WTC11 (cell line): ENCODE data around the gene CGB2. TPM values are rescaled to one million over a fixed set of nuclear protein-coding genes. Genes with fewer than 3 reads are reported as not detected.

Source experiments
- ATAC-seq: fragments of 200-7000 bp; cut with Tn5 transposase; 2 replicates; pipeline ENCODE4 v1.10.0; 2021; ENCODE audit warnings: mild to moderate bottlenecking, moderate library complexity
- CTCF ChIA-PET: fragments of 300-600 bp; sonication (Branson Sonifier 250); formaldehyde crosslinking; loops from one replicate; lab custom pipeline; 2021; ENCODE audit warnings: antibody characterized with exemption; lab: Charles Lee
- POLR2A ChIA-PET: fragments of 350-600 bp; sonication (Branson Sonifier 250); formaldehyde crosslinking; loops from one replicate; lab custom pipeline; 2021; ENCODE audit warnings: antibody characterized with exemption; lab: Charles Lee
- DNase-seq: peaks from one replicate; pipeline ENCODE4 v3.0.0; 2021; ENCODE audit warnings: low spot score
- H3K27ac Mint-ChIP-seq: 2 replicates; pipeline ENCODE4 v1.8.0; 2021; ENCODE audit warnings: mixed read lengths
- H3K27me3 Mint-ChIP-seq: 2 replicates; pipeline ENCODE4 v1.8.0; 2021; ENCODE audit warnings: low read depth, mild to moderate bottlenecking, moderate library complexity, mixed read lengths
- H3K36me3 Mint-ChIP-seq: 2 replicates; pipeline ENCODE4 v1.8.0; 2021; ENCODE audit warnings: mixed read lengths
- H3K4me1 Mint-ChIP-seq: 2 replicates; pipeline ENCODE4 v1.8.0; 2022; ENCODE audit warnings: mixed read lengths
- H3K4me3 Mint-ChIP-seq: 2 replicates; pipeline ENCODE4 v1.8.0; 2021; ENCODE audit warnings: mild to moderate bottlenecking, moderate library complexity, mixed read lengths
- H3K9me3 Mint-ChIP-seq: 2 replicates; pipeline ENCODE4 v1.8.0; 2021; ENCODE audit warnings: mixed read lengths
- AR ChIP-seq: fragments of 250-450 bp; sonication (Bioruptor Pico); IDR thresholded peaks from 2 replicates; pipeline ENCODE4 v1.9.0; 2021; ENCODE audit warnings: mild to moderate bottlenecking
- ATF1 ChIP-seq: sonication (generic); formaldehyde crosslinking; IDR thresholded peaks from 2 replicates; pipeline ENCODE4 v1.8.1; 2023; ENCODE audit warnings: mild to moderate bottlenecking, moderate library complexity, missing genetic modification reagents
- CDX4 ChIP-seq: fragments of 250-450 bp; sonication (Bioruptor Pico); IDR thresholded peaks from 2 replicates; pipeline ENCODE4 v1.9.0; 2021; ENCODE audit warnings: moderate library complexity, mild to moderate bottlenecking, inconsistent platforms, borderline replicate concordance
- ELF4 ChIP-seq: sonication (generic); formaldehyde crosslinking; IDR thresholded peaks from 2 replicates; pipeline ENCODE4 v1.8.1; 2022; ENCODE audit warnings: low read depth, mild to moderate bottlenecking, moderate library complexity, missing genetic modification reagents
- EMX1 ChIP-seq: fragments of 250-450 bp; sonication (Bioruptor Pico); IDR thresholded peaks from 2 replicates; pipeline ENCODE4 v1.8.0; 2021; ENCODE audit warnings: mild to moderate bottlenecking
- HMGA2 ChIP-seq: fragments of 250-450 bp; sonication (Bioruptor Pico); IDR thresholded peaks from 2 replicates; pipeline ENCODE4 v1.4.0; 2021; ENCODE audit warnings: mild to moderate bottlenecking, moderate library complexity
- SMAD4 ChIP-seq: sonication (generic); formaldehyde crosslinking; IDR thresholded peaks from 2 replicates; pipeline ENCODE4 v1.8.0; 2022; ENCODE audit warnings: mild to moderate bottlenecking, missing genetic modification reagents
- SP1 ChIP-seq: sonication (generic); formaldehyde crosslinking; conservative IDR thresholded peaks from 2 replicates; pipeline ENCODE4 v1.8.1; 2022; ENCODE audit warnings: missing genetic modification reagents
- TCF7 ChIP-seq: sonication (generic); formaldehyde crosslinking; IDR thresholded peaks from 2 replicates; pipeline ENCODE4 v1.8.0; 2022; ENCODE audit warnings: mild to moderate bottlenecking, low read depth, missing genetic modification reagents, moderate library complexity
- USF2 ChIP-seq: sonication (generic); formaldehyde crosslinking; IDR thresholded peaks from 2 replicates; pipeline ENCODE4 v1.8.1; 2023; ENCODE audit warnings: mild to moderate bottlenecking, missing genetic modification reagents, moderate library complexity
- ZBTB21 ChIP-seq: sonication (generic); formaldehyde crosslinking; IDR thresholded peaks from 2 replicates; pipeline ENCODE4 v1.8.1; 2023; ENCODE audit warnings: mild to moderate bottlenecking, missing genetic modification reagents, borderline replicate concordance
- ZNF416 ChIP-seq: fragments of 250-450 bp; sonication (Bioruptor Pico); IDR thresholded peaks from 2 replicates; pipeline ENCODE4 v1.9.0; 2021; ENCODE audit warnings: mild to moderate bottlenecking, inconsistent platforms
- total RNA-seq: library from RNA; stranded (reverse); gene quantifications from 3 replicates; pipeline ENCODE4 v1.2.3, GENCODE V29; 2021
- TF ChIP-seq, protein P1 (sequence below): sonication (generic); formaldehyde crosslinking; IDR thresholded peaks from 2 replicates; pipeline ENCODE4 v1.8.1; 2023; ENCODE audit warnings: mild to moderate bottlenecking, missing genetic modification reagents
- TF ChIP-seq, protein P2 (sequence below): fragments of 200-600 bp; IDR thresholded peaks from 2 replicates; pipeline ENCODE4 v1.8.0; 2022; ENCODE audit warnings: antibody characterized with exemption
- TF ChIP-seq, protein P3 (sequence below): sonication (generic); formaldehyde crosslinking; IDR thresholded peaks from 2 replicates; pipeline ENCODE4 v1.8.1; 2023; ENCODE audit warnings: mild to moderate bottlenecking, missing genetic modification reagents, moderate library complexity

CGB2 gene
- total RNA-seq, 1 experiment from 2014 or later = not detected

- peaks cover 12% of the 10 kb centered on the region for H3K36me3 Mint-ChIP-seq
- H3K4me3 Mint-ChIP-seq = no peak overlapping the region; the same call in 1 of the 2 replicates
Measured at GRCh38 chr19:48999481-49000325, 32.0 kb upstream of the CGB2 start.

GRCh38 chr19:49004133-49004532, 27.6 kb upstream of the CGB2 start:
- Mint-ChIP-seq H3K9me3 (no peaks in the 10 kb centered on the region), H3K4me1 (peaks cover 7% of the 10 kb centered on the region), H3K4me3 (no peak overlapping the region), H3K36me3 (peaks cover 30% of the 10 kb centered on the region), H3K27me3 (no peaks in the 10 kb centered on the region), H3K27ac (no peak overlapping the region)
- TF ChIP-seq TCF7 (CRISPR knock-in tag) (no peak), ELF4 (CRISPR knock-in tag) (no peak), ZNF416 (no peak), ZBTB21 (CRISPR knock-in tag) (no peak), HMGA2 (CRISPR knock-in tag) (no peak), SMAD4 (CRISPR knock-in tag) (no peak), AR (CRISPR knock-in tag) (no peak), ATF1 (CRISPR knock-in tag) (no peak), EMX1 (CRISPR knock-in tag) (no peak), USF2 (no peak), CDX4 (CRISPR knock-in tag) (no peak)
- TF ChIP-seq, protein P1, sequence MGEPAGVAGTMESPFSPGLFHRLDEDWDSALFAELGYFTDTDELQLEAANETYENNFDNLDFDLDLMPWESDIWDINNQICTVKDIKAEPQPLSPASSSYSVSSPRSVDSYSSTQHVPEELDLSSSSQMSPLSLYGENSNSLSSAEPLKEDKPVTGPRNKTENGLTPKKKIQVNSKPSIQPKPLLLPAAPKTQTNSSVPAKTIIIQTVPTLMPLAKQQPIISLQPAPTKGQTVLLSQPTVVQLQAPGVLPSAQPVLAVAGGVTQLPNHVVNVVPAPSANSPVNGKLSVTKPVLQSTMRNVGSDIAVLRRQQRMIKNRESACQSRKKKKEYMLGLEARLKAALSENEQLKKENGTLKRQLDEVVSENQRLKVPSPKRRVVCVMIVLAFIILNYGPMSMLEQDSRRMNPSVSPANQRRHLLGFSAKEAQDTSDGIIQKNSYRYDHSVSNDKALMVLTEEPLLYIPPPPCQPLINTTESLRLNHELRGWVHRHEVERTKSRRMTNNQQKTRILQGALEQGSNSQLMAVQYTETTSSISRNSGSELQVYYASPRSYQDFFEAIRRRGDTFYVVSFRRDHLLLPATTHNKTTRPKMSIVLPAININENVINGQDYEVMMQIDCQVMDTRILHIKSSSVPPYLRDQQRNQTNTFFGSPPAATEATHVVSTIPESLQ = no peak
- ChIA-PET POLR2A (no interaction called here), CTCF (interaction anchor here (1.0 to 1.5 kb wide), 2 partner anchors 10 to 34 kb away, joined by 5 to 6 read pairs; partner anchors contain the start of gene RUVBL2)
- DNase-seq (no peak), ATAC-seq (no peak)

More at GRCh38 chr19:48999481-49000325, 32.0 kb upstream of the CGB2 start:
- CTCF ChIA-PET = interaction anchor here (0.5 to 3.0 kb wide), 68 partner anchors 9 to 1134 kb away, joined by 3 to 78 read pairs (median 6); partner anchors contain the start of genes BAX, CGB2, CGB7 and DHDH
- Mint-ChIP-seq H3K9me3 (no peaks in the 10 kb centered on the region), H3K27ac (peak overlapping the region; percentile 88), H3K4me1 (peaks cover 14% of the 10 kb centered on the region), H3K27me3 (no peaks in the 10 kb centered on the region)
- ATAC-seq (peak; percentile 90), DNase-seq (peak; percentile 89)
- POLR2A ChIA-PET = interaction anchor here (0.6 to 1.0 kb wide), 2 partner anchors 36 to 73 kb away, joined by 3 read pairs; no protein-coding TSS in a partner anchor
- TF ChIP-seq, protein P2, sequence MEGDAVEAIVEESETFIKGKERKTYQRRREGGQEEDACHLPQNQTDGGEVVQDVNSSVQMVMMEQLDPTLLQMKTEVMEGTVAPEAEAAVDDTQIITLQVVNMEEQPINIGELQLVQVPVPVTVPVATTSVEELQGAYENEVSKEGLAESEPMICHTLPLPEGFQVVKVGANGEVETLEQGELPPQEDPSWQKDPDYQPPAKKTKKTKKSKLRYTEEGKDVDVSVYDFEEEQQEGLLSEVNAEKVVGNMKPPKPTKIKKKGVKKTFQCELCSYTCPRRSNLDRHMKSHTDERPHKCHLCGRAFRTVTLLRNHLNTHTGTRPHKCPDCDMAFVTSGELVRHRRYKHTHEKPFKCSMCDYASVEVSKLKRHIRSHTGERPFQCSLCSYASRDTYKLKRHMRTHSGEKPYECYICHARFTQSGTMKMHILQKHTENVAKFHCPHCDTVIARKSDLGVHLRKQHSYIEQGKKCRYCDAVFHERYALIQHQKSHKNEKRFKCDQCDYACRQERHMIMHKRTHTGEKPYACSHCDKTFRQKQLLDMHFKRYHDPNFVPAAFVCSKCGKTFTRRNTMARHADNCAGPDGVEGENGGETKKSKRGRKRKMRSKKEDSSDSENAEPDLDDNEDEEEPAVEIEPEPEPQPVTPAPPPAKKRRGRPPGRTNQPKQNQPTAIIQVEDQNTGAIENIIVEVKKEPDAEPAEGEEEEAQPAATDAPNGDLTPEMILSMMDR = peak; percentile 48; the same call in 1 of the 2 replicates
- TF ChIP-seq, protein P3, sequence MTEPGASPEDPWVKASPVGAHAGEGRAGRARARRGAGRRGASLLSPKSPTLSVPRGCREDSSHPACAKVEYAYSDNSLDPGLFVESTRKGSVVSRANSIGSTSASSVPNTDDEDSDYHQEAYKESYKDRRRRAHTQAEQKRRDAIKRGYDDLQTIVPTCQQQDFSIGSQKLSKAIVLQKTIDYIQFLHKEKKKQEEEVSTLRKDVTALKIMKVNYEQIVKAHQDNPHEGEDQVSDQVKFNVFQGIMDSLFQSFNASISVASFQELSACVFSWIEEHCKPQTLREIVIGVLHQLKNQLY = no peak
- peak; percentile 46; the same call in 1 of the 2 replicates for TF ChIP-seq SP1 (CRISPR knock-in tag)
